GM12878 (cell line): ENCODE data around the gene SNRNP200. TPM values are rescaled to one million over a fixed set of nuclear protein-coding genes. Genes with fewer than 3 reads are reported as not detected.

ENCODE experiments used
- ATAC-seq: fragments of 200-7000 bp; cut with Tn5 transposase; 3 replicates; pipeline ENCODE4 v1.9.1; 2020; ENCODE audit warnings: mild to moderate bottlenecking, moderate library complexity
- BruUV-seq: library from RNA; stranded (reverse); fragments of 400-500 nt; replicated peaks from 2 replicates; lab custom pipeline; 2021; lab: Mats Ljungman, UMichigan
- CTCF ChIA-PET: fragments of 300-600 bp; sonication (Branson Sonifier 250); formaldehyde crosslinking; extraction: SDS; loops from one replicate; lab custom pipeline; 2021; ENCODE audit warnings: inconsistent platforms; lab: Yijun Ruan, JAX
- POLR2A ChIA-PET: fragments of 350-600 bp; formaldehyde crosslinking; extraction: SDS; loops from one replicate; lab custom pipeline; 2021; ENCODE audit warnings: inconsistent platforms; lab: Charles Lee
- RAD21 ChIA-PET: fragments of 300-600 bp; sonication (Branson Sonifier 250); formaldehyde crosslinking; loops from one replicate; lab custom pipeline; 2023; ENCODE audit warnings: antibody characterized with exemption; ENCODE audit not compliant: unreplicated experiment; lab: Charles Lee
- SMC1A ChIA-PET: fragments of 300-600 bp; sonication (Branson Sonifier 250); formaldehyde crosslinking; loops from one replicate; lab custom pipeline; 2023; ENCODE audit not compliant: unreplicated experiment, uncharacterized antibody; lab: Charles Lee
- DNase-seq: peaks from one replicate; pipeline ENCODE4 v3.0.0-alpha.2; 2011; ENCODE audit warnings: low read depth, low spot score
- FAIRE-seq: peaks from 3 replicates; lab custom pipeline; 2011; peaks lifted over from hg19 to GRCh38; lab: Jason Lieb, UNC
- H2AFZ ChIP-seq: 2 replicates; pipeline ENCODE4 v1.6.0; 2011; ENCODE audit warnings: low read depth, low read length, control low read depth; ENCODE audit not compliant: control insufficient read depth
- H3K27ac ChIP-seq: 2 replicates; pipeline ENCODE4 v1.5.1; 2011; ENCODE audit warnings: control low read depth; ENCODE audit not compliant: control insufficient read depth, insufficient read depth
- H3K27me3 ChIP-seq, 2 experiments: replicated peaks in 1 of 2; 2 replicates each; pipeline versions ENCODE4 v1.6.0 to v1.6.1; 2011; ENCODE audit warnings: low read length in 1 of 2; ENCODE audit not compliant: control insufficient read depth in 2 of 2, insufficient read depth in 2 of 2
- H3K36me3 ChIP-seq, 2 experiments: 2 replicates each; pipeline ENCODE4 v1.5.1; 2011; ENCODE audit warnings: low read length in 1 of 2; ENCODE audit not compliant: control insufficient read depth in 2 of 2, insufficient read depth in 2 of 2
- H3K4me1 ChIP-seq: 2 replicates; pipeline ENCODE4 v1.6.1; 2011; ENCODE audit warnings: mild to moderate bottlenecking, low read length, moderate library complexity, mixed read lengths; ENCODE audit not compliant: control insufficient read depth, insufficient read depth
- H3K4me2 ChIP-seq: 2 replicates; pipeline ENCODE4 v1.6.0; 2011; ENCODE audit warnings: control low read depth; ENCODE audit not compliant: control insufficient read depth, insufficient read depth
- H3K4me3 ChIP-seq: fragments of 200-600 bp; sonication (generic); 2 replicates; pipeline ENCODE4 v1.5.1; 2016
- H3K79me2 ChIP-seq: 2 replicates; pipeline ENCODE4 v1.6.0; 2011; ENCODE audit warnings: low read length; ENCODE audit not compliant: control insufficient read depth, insufficient read depth
- H3K9ac ChIP-seq: 2 replicates; pipeline ENCODE4 v1.8.0; 2011; ENCODE audit warnings: low read length, control low read depth, mixed read lengths; ENCODE audit not compliant: control insufficient read depth, insufficient read depth
- H3K9me3 ChIP-seq: replicated peaks from 3 replicates; pipeline ENCODE4 v1.5.1; 2011; ENCODE audit warnings: mild to moderate bottlenecking, low read length; ENCODE audit not compliant: control insufficient read depth, insufficient read depth
- H4K20me1 ChIP-seq: 2 replicates; pipeline ENCODE4 v1.6.0; 2011; ENCODE audit not compliant: control insufficient read depth, insufficient read depth
- BACH1 ChIP-seq: fragments of 450-650 bp; IDR thresholded peaks from 2 replicates; pipeline ENCODE4 v1.6.1; 2017; ENCODE audit warnings: mild to moderate bottlenecking, borderline replicate concordance
- BRCA1 ChIP-seq: IDR thresholded peaks from 2 replicates; pipeline ENCODE4 v1.6.1; 2011; ENCODE audit warnings: low read depth, low read length, improper control_type of control experiment
- CREM ChIP-seq: IDR thresholded peaks from 2 replicates; pipeline ENCODE4 v1.6.1; 2014; ENCODE audit warnings: antibody characterized with exemption, low read depth
- CTCF ChIP-seq, 3 experiments: IDR thresholded peaks in 2 of 3; conservative IDR thresholded peaks in 1 of 3; 2 replicates each; pipeline ENCODE4 v1.5.1; 2011; ENCODE audit warnings: low read depth in 3 of 3, low read length in 3 of 3, mild to moderate bottlenecking in 3 of 3, control low read depth in 2 of 3, moderate library complexity in 2 of 3, inconsistent platforms in 1 of 3, mixed read lengths in 1 of 3; ENCODE audit not compliant: control insufficient read depth in 2 of 3, insufficient read depth in 1 of 3; ENCODE audit errors: extremely low read depth in 1 of 3
- GABPA ChIP-seq: IDR thresholded peaks from 2 replicates; pipeline ENCODE4 v1.6.1; 2014; ENCODE audit warnings: antibody characterized with exemption, low read depth, mild to moderate bottlenecking, inconsistent platforms
- RAD21 ChIP-seq: IDR thresholded peaks from 2 replicates; pipeline ENCODE4 v1.6.1; 2011; ENCODE audit warnings: mild to moderate bottlenecking, low read depth, low read length, moderate library complexity; ENCODE audit not compliant: insufficient read depth
- REST ChIP-seq: IDR thresholded peaks from 2 replicates; pipeline ENCODE4 v1.6.1; 2012; ENCODE audit warnings: mild to moderate bottlenecking, low read depth, low read length
- SMAD1 ChIP-seq: fragments of 450-650 bp; IDR thresholded peaks from 2 replicates; pipeline ENCODE4 v1.6.1; 2018; ENCODE audit warnings: mild to moderate bottlenecking, low read depth; ENCODE audit not compliant: partially characterized antibody
- SMC3 ChIP-seq: IDR thresholded peaks from 2 replicates; pipeline ENCODE4 v1.6.1; 2011; ENCODE audit warnings: low read length, improper control_type of control experiment, borderline replicate concordance
- WGBS: methylation state at CpG from one replicate; pipeline ENCODE4 v1.1.6; 2016; ENCODE audit warnings: low lambda C conversion rate; ENCODE audit not compliant: insufficient replicate concordance, insufficient coverage; ENCODE audit errors: missing lambda C conversion rate; 5-methylcytosine and 5-hydroxymethylcytosine counted together
- in situ Hi-C: fragments of 300-500 bp; cut with MboI; formaldehyde crosslinking; loops from 9 replicates; pipeline ENCODE4 v1.14.3; 2018; ENCODE audit warnings: mixed read lengths
- intact Hi-C: fragments of 100-400 bp; cut with micrococcal nuclease; formaldehyde crosslinking; loops from one replicate; pipeline ENCODE4 v1.14.2; 2022; ENCODE audit not compliant: unreplicated experiment
- polyA plus RNA-seq, 11 experiments: library from polyadenylated mRNA; depleted of rRNA in 4 of 11; unstranded in 6 of 11; stranded (reverse) in 5 of 11; fragments of >200 nt; fragmentation: Nextera tagmentation in 4 of 11; fragmentation: Illumina TruSeq in 1 of 11; extraction: Ambion mirVana in 4 of 11; extraction: Trizol in 1 of 11; gene quantifications; 1 replicate in 1 of 11; 2 replicates in 10 of 11; pipeline versions ENCODE4 v1.2.1 to v1.2.3, GENCODE V29; 2011 to 2016; ENCODE audit warnings: inconsistent platforms in 2 of 11, missing spikeins in 2 of 11, low read depth in 1 of 11
- total RNA-seq, 4 experiments: library from RNA; depleted of rRNA in 3 of 4; stranded (reverse); fragments of >200 nt in 3 of 4; fragmentation: Illumina TruSeq in 1 of 4; extraction: Trizol in 1 of 4; gene quantifications; 2 replicates each; pipeline versions ENCODE4 v1.2.1 to v1.2.3, GENCODE V29; 2013 to 2021
- TF ChIP-seq, protein P1 (sequence below): fragments of 450-650 bp; IDR thresholded peaks from 2 replicates; pipeline ENCODE4 v1.6.1; 2016; ENCODE audit warnings: mild to moderate bottlenecking, moderate library complexity, borderline replicate concordance

Gene SNRNP200
- total and polyA plus RNA-seq, 10 of the 15 experiments (the other 5 are each of a cell fraction or from before 2014, with no cell fraction given) = 59.2 to 176 (median 106) TPM

DNA sequence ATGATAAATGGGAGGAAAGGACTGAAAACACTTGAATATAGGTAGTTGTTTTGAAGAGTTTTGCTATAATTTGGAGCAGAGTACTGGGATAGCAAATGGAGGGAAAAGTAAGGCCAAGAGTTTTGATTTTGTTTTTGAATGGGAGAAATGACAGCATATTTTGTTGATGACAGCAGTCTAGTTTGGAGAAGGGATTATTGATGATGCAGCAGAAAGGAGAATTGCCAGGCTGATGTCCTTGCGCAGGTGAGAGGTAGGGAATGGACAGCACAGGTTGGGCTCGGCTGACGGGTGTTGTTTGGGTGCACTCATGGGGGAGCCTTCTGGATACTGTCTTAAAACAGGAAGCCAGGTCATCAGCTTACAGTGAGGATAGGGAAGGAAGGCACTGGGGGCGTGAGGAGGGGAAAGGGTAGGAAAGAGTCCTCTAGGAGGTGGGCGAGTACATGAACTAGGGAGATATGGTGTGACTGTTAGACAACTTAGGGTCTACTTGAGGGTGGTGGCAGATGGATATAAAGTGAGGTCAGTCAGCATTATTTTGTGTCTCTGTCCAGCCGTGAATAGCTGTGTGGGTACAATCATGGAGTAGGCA is 40.6 kb upstream of the SNRNP200 start (continued):
- no peak for TF ChIP-seq REST
- no peak for TF ChIP-seq GABPA
- TF ChIP-seq BRCA1 = no peak

GRCh38 chr2:96345438-96345837 is 40.1 kb upstream of the SNRNP200 start:
- Histone ChIP-seq H3K36me3 (peaks cover 21 to 34% of the 10 kb centered on the region in 2 experiments), H3K4me1 (peaks cover 44% of the 10 kb centered on the region), H3K4me2 (no peak overlapping the region), H4K20me1 (no peaks in the 10 kb centered on the region), H3K9ac (no peak overlapping the region), H2AFZ (no peak overlapping the region), H3K79me2 (peaks cover 27% of the 10 kb centered on the region), H3K27ac (no peak overlapping the region), H3K9me3 (no peaks in the 10 kb centered on the region), H3K27me3 (no peaks in the 10 kb centered on the region), H3K4me3 (no peak overlapping the region)
- ATAC-seq (no peak), DNase-seq (no peak), FAIRE-seq (no peak)
- ChIA-PET RAD21 (interaction anchor here (0.5 to 2.8 kb wide), 7 partner anchors 9 to 229 kb away, joined by 3 to 22 read pairs (median 3); partner anchors contain the start of gene ITPRIPL1), CTCF (interaction anchor here (0.6 to 2.0 kb wide), 10 partner anchors 9 to 290 kb away, joined by 3 to 8 read pairs (median 4); partner anchors contain the start of genes NCAPH and SNRNP200), POLR2A (interaction anchor here (0.9 to 4.0 kb wide), 6 partner anchors 10 to 80 kb away, joined by 3 to 20 read pairs (median 10); partner anchors contain the start of genes ITPRIPL1 and NCAPH), SMC1A (interaction anchor here (1.0 to 16.6 kb wide), 8 partner anchors 10 to 140 kb away, joined by 3 to 231 read pairs (median 10); partner anchors contain the start of genes ITPRIPL1, NCAPH and SNRNP200)
- in situ Hi-C loops = no loop called here
- TF ChIP-seq RAD21 (peak; percentile 45; the same call in 1 of the 2 replicates), CREM (no peak), SMC3 (peak; percentile 37; the same call in 1 of the 2 replicates), SMAD1 (no peak), CTCF (IDR thresholded peaks at IDR 0.05 in 2 of 3, conservative IDR thresholded peaks at IDR 0.05 in 1 of 3; ENCODE audit: control insufficient read depth in 2 of 3, extremely low read depth in 1 of 3, insufficient read depth in 1 of 3, low read depth in 3 of 3, low read length in 3 of 3) (peak; percentile 22 to 41 (median 39); a peak in 4 of 6 replicates), BACH1 (no peak)
- TF ChIP-seq, protein P1, sequence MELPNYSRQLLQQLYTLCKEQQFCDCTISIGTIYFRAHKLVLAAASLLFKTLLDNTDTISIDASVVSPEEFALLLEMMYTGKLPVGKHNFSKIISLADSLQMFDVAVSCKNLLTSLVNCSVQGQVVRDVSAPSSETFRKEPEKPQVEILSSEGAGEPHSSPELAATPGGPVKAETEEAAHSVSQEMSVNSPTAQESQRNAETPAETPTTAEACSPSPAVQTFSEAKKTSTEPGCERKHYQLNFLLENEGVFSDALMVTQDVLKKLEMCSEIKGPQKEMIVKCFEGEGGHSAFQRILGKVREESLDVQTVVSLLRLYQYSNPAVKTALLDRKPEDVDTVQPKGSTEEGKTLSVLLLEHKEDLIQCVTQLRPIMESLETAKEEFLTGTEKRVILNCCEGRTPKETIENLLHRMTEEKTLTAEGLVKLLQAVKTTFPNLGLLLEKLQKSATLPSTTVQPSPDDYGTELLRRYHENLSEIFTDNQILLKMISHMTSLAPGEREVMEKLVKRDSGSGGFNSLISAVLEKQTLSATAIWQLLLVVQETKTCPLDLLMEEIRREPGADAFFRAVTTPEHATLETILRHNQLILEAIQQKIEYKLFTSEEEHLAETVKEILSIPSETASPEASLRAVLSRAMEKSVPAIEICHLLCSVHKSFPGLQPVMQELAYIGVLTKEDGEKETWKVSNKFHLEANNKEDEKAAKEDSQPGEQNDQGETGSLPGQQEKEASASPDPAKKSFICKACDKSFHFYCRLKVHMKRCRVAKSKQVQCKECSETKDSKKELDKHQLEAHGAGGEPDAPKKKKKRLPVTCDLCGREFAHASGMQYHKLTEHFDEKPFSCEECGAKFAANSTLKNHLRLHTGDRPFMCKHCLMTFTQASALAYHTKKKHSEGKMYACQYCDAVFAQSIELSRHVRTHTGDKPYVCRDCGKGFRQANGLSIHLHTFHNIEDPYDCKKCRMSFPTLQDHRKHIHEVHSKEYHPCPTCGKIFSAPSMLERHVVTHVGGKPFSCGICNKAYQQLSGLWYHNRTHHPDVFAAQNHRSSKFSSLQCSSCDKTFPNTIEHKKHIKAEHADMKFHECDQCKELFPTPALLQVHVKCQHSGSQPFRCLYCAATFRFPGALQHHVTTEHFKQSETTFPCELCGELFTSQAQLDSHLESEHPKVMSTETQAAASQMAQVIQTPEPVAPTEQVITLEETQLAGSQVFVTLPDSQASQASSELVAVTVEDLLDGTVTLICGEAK = no peak
- intact Hi-C loops = loop anchor here (2.0 kb wide), 1 partner anchor 41 kb away; the partner anchor contains the start of gene SNRNP200
- no TSS peak for BruUV-seq
- WGBS = 70% methylated on average over 4 of the region's 4 CpGs
